ENCODE results near the gene PWWP2B.

DNA sequence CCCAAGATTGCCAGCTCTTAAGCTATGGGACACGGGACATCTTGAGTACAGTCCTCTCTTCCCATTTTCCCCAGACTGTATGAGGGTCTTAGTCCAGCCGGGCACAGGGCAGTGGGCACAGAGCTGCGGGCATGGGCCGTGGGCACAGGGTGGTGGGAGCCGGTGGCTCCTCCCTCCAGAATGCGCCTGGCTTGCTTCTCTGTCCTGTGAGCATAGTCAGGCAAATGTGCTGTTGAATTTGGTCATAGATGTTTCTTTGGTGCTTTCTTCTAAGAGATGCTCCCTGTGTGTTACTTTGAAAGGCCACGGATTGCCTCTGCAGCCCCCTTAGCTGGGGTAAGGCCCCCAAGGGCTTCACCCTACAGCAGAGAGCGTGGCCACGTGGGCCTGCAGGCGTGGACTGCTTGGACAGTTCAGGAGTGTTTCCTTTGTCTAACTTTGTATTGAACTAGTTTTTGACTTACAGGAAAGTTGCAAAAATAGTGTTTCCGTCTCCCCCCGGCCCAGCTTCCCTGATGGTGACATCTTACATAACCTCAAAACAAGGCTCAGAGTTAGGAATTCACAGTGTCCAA, 40.3 kb upstream of the PWWP2B start:
- TF ChIP-seq, protein P1, sequence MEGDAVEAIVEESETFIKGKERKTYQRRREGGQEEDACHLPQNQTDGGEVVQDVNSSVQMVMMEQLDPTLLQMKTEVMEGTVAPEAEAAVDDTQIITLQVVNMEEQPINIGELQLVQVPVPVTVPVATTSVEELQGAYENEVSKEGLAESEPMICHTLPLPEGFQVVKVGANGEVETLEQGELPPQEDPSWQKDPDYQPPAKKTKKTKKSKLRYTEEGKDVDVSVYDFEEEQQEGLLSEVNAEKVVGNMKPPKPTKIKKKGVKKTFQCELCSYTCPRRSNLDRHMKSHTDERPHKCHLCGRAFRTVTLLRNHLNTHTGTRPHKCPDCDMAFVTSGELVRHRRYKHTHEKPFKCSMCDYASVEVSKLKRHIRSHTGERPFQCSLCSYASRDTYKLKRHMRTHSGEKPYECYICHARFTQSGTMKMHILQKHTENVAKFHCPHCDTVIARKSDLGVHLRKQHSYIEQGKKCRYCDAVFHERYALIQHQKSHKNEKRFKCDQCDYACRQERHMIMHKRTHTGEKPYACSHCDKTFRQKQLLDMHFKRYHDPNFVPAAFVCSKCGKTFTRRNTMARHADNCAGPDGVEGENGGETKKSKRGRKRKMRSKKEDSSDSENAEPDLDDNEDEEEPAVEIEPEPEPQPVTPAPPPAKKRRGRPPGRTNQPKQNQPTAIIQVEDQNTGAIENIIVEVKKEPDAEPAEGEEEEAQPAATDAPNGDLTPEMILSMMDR (conservative IDR thresholded peaks at IDR 0.05 in 1 of 2, IDR thresholded peaks at IDR 0.05 in 1 of 2; ENCODE audit: extremely low read depth in 1 of 2, insufficient read depth in 1 of 2, low read depth in 1 of 2, low read length in 2 of 2), result no peak
- no peak for TF ChIP-seq EZH2 (IDR thresholded peaks at IDR 0.05; ENCODE audit: borderline replicate concordance, low read length)

All from mammary epithelial cell (primary cell).